Psoas muscle (tissue), 8 donors: ENCODE data around the gene ICAM2. TPM values are rescaled to one million over a fixed set of nuclear protein-coding genes. Genes with fewer than 3 reads are reported as not detected.

Experiments
- ATAC-seq, 4 donors: fragments of 200-7000 bp; cut with Tn5 transposase; one replicate each; pipeline ENCODE4 v1.9.1; 2020; ENCODE audit warnings: moderate library complexity in 3 of 4, mild to moderate bottlenecking in 2 of 4
- DNase-seq, 2 donors: peaks; one replicate each; pipeline ENCODE4 v3.0.0-alpha.2; 2020
- H3K27ac ChIP-seq: fragments of 200-600 bp; one replicate; pipeline ENCODE4 v1.8.0; 2022
- H3K27me3 ChIP-seq, 3 donors: fragments of 200-600 bp in 1 of 3; one replicate each; pipeline versions ENCODE4 v1.6.1 to v1.8.0; 2013 to 2022; ENCODE audit warnings: low read length in 2 of 3, mild to moderate bottlenecking in 2 of 3, moderate library complexity in 1 of 3; ENCODE audit not compliant: insufficient read depth in 3 of 3
- H3K36me3 ChIP-seq, 2 donors: fragments of 200-600 bp in 1 of 2; one replicate each; pipeline versions ENCODE4 v1.6.1 to v1.8.0; 2013 to 2022; ENCODE audit warnings: low read depth in 1 of 2, mild to moderate bottlenecking in 1 of 2, moderate library complexity in 1 of 2; ENCODE audit not compliant: insufficient read depth in 1 of 2
- H3K4me1 ChIP-seq: fragments of 200-600 bp; one replicate; pipeline ENCODE4 v1.8.0; 2022
- H3K4me3 ChIP-seq: fragments of 200-600 bp; one replicate; pipeline ENCODE4 v1.8.0; 2022; ENCODE audit warnings: mild to moderate bottlenecking
- H3K9me3 ChIP-seq: fragments of 200-600 bp; one replicate; pipeline ENCODE4 v1.8.0; 2022
- CTCF ChIP-seq: fragments of 200-600 bp; IDR thresholded peaks from one replicate; pipeline ENCODE4 v1.8.0; 2022; ENCODE audit warnings: antibody characterized with exemption
- WGBS, 3 donors: extraction: QIAGEN DNeasy Blood & Tissue Kit; methylation state at CpG; one replicate each; pipeline versions ENCODE4 v1.1.6 to v1.1.7; 2013; 5-methylcytosine and 5-hydroxymethylcytosine counted together
- intact Hi-C, 2 donors: fragments of 100-400 bp; cut with DNase I; formaldehyde crosslinking; loops; one replicate each; pipeline versions ENCODE4 v1.11.0 to v1.14.2; 2022
- polyA plus RNA-seq, 3 donors: library from polyadenylated mRNA; stranded (reverse); fragments of 200-250 nt; gene quantifications; one replicate each; pipeline ENCODE4 v1.2.3, GENCODE V29; 2013
- total RNA-seq, 4 donors: library from RNA; stranded (reverse); fragmentation: NEBNext Ultra II Directional in 2 of 4; extraction: Animal tissue kit (Norgen Biotek cat#: 25700) in 2 of 4; gene quantifications; one replicate each; pipeline versions ENCODE4 v1.2.1 to v1.2.4, GENCODE V29; 2021 to 2023
- donor health status: healthy with polysubstance abuse.
- donor health status: DM: no; HTN: no; CAD: no; lungs with moderate emphysema.
- donor health status: Bipolar disorder and iron deficiency.
- donor health status: healthy.
- donor health status: DM: yes; HTN: yes; CAD: no.
- donor health status: DM: no; HTN: no; CAD: no.
- donor health status: DM: no; HTN: no; CAD: no.
- donor health status: DM: yes; HTN: yes; CAD: no.

Gene ICAM2
- total and polyA plus RNA-seq, 7 donors, result 20.4 to 50.0 (median 27.0) TPM

GRCh38 chr17:64032081-64032480 lies 11.6 kb upstream of the ICAM2 start:
- ATAC-seq, result no peak
- intact Hi-C loops, result no loop called here
- DNase-seq, result no peak
- no peaks in the 10 kb centered on the region for H3K4me1 ChIP-seq
- H3K36me3 ChIP-seq, result no peaks in the 10 kb centered on the region
- 81 to 89% (median 81%) methylated on average over 4 of the region's 4 CpGs for WGBS, 3 donors
- TF ChIP-seq CTCF, result no peak
- H3K4me3 ChIP-seq, result no peak overlapping the region
- H3K27me3 ChIP-seq, result no peaks in the 10 kb centered on the region
- H3K27ac ChIP-seq, result no peak overlapping the region
- no peaks in the 10 kb centered on the region for H3K9me3 ChIP-seq

GRCh38 chr17:64028874-64029464 lies 8.5 kb upstream of the ICAM2 start:
- Histone ChIP-seq H3K27ac (no peak overlapping the region), H3K4me3 (no peak overlapping the region), H3K27me3 (no peaks in the 10 kb centered on the region), H3K9me3 (no peaks in the 10 kb centered on the region), H3K4me1 (peaks cover 4% of the 10 kb centered on the region), H3K36me3 (no peaks in the 10 kb centered on the region)
- DNase-seq (peak; percentile 54 to 75), ATAC-seq (peak; percentile 61 to 75 (median 68))
- intact Hi-C loops, result loop anchor here (2.0 to 5.0 kb wide), 5 partner anchors 102 to 253 kb away; partner anchors contain the start of genes CSHL1 (in 1 of the 2) and ERN1 (in 1 of the 2)
- TF ChIP-seq CTCF, result peak; percentile 75
- WGBS, 3 donors, result 15 to 22% (median 18%) methylated on average over 3 of the region's 3 CpGs

- WGBS, 3 donors, result 2 to 4% (median 2%) methylated on average over 21 of the region's 21 CpGs
- peak overlapping the region; percentile 53 for H3K4me3 ChIP-seq
- H3K4me1 ChIP-seq, result peaks cover 4% of the 10 kb centered on the region
- H3K9me3 ChIP-seq, result no peaks in the 10 kb centered on the region
- H3K27ac ChIP-seq, result no peak overlapping the region
- H3K36me3 ChIP-seq, result no peaks in the 10 kb centered on the region
- peak; percentile 92 for TF ChIP-seq CTCF
- ATAC-seq (peak; percentile 83 to 93 (median 88)), DNase-seq (peak; percentile 79 to 93)
- intact Hi-C loops, result loop anchor here (2.0 to 5.0 kb wide), 3 partner anchors 107 to 256 kb away; partner anchors contain the start of genes CSHL1 (in 1 of the 2) and GH1 (in 1 of the 2)
- H3K27me3 ChIP-seq, result no peaks in the 10 kb centered on the region
Observed at GRCh38 chr17:64025732-64026294, 5.4 kb upstream of the ICAM2 start.

GRCh38 chr17:64024781-64025731 lies 4.6 kb upstream of the ICAM2 start:
- DNase-seq (no peak), ATAC-seq (peak; percentile 19 to 54 (median 46))
- no peaks in the 10 kb centered on the region for H3K36me3 ChIP-seq
- H3K27me3 ChIP-seq, result no peaks in the 10 kb centered on the region
- intact Hi-C loops, result loop anchor here (2.0 to 5.0 kb wide), 3 partner anchors 106 to 257 kb away; partner anchors contain the start of genes CSHL1 (in 1 of the 2) and GH1 (in 1 of the 2)
- no peak for TF ChIP-seq CTCF
- no peaks in the 10 kb centered on the region for H3K9me3 ChIP-seq
- 56 to 63% (median 56%) methylated on average over 19 of the region's 19 CpGs for WGBS, 3 donors
- H3K4me1 ChIP-seq, result peaks cover 4% of the 10 kb centered on the region
- H3K27ac ChIP-seq, result peak overlapping the region; percentile 25
- H3K4me3 ChIP-seq, result peak overlapping the region; percentile 53
